Thyroid gland (tissue), 4 donors: ENCODE measurements around the gene RAPGEF1.
A peak's percentile ranks its signal among the peaks of the same experiment; 100 is the strongest.

Source experiments
- CTCF ChIP-seq, 6 experiments: fragments of 200-600 bp in 3 of 6; fragments of 450-650 bp in 3 of 6; sonication (generic) in 3 of 6; IDR thresholded peaks; one replicate each; pipeline ENCODE4 v1.5.1; 2016 to 2019; ENCODE audit warnings: antibody characterized with exemption in 6 of 6, mild to moderate bottlenecking in 2 of 6, inconsistent platforms in 1 of 6, moderate library complexity in 1 of 6
- POLR2A ChIP-seq, 2 donors: fragments of 450-650 bp; IDR thresholded peaks; one replicate each; pipeline ENCODE4 v1.6.1; 2017; ENCODE audit warnings: antibody characterized with exemption in 2 of 2, mild to moderate bottlenecking in 2 of 2, moderate library complexity in 1 of 2

GRCh38 chr9:131747352-131747751, 7.5 kb upstream of the RAPGEF1 start:
- TF ChIP-seq CTCF (IDR thresholded peaks at IDR 0.05) = peak in 4 of 6 experiments; percentile 33 to 54 (median 46)
- no peak for TF ChIP-seq POLR2A (IDR thresholded peaks at IDR 0.05)
